Measurements from ENCODE around the gene ZNF439.
"Not testable (repeated sequence)": the region's sequence is repeated elsewhere in the genome, so short reads cannot be mapped to it uniquely, and the experiment has no call there.

GRCh38 chr19:11850289-11850688 lies 1.8 kb downstream of the ZNF439 start:
- TF ChIP-seq CTCF (IDR thresholded peaks at IDR 0.05; ENCODE audit: low read depth, low read length, poor library complexity, severe bottlenecking); EZH2phosphoT487 (IDR thresholded peaks at IDR 0.05; ENCODE audit: borderline replicate concordance, low read length): not testable (repeated sequence)
